HepG2 (cell line): Measurements from ENCODE around the gene ATG4D. TPM values are rescaled to one million over a fixed set of nuclear protein-coding genes. Genes with fewer than 3 reads are reported as not detected.

Experiments
- ATF4 ChIP-seq, 2 experiments: fragments of 450-650 bp in 1 of 2; sonication (generic) in 1 of 2; formaldehyde crosslinking; IDR thresholded peaks; 2 replicates each; pipeline versions ENCODE4 v1.5.0 to v1.8.0; 2020 to 2022; ENCODE audit warnings: mild to moderate bottlenecking in 1 of 2, missing genetic modification reagents in 1 of 2
- HNRNPLL ChIP-seq: fragments of 200-400 bp; formaldehyde crosslinking; IDR thresholded peaks from 2 replicates; pipeline ENCODE4 v1.6.1; 2017; ENCODE audit warnings: mild to moderate bottlenecking, low read depth, low read length; ENCODE audit not compliant: poor library complexity, severe bottlenecking
- KDM6A ChIP-seq: IDR thresholded peaks from 2 replicates; pipeline ENCODE4 v1.6.1; 2016; ENCODE audit warnings: low read depth
- MTERF4 ChIP-seq: sonication (generic); formaldehyde crosslinking; IDR thresholded peaks from 2 replicates; pipeline ENCODE4 v1.8.0; 2023; ENCODE audit warnings: mild to moderate bottlenecking, missing genetic modification reagents
- TP53 ChIP-seq: sonication (generic); formaldehyde crosslinking; conservative IDR thresholded peaks from 2 replicates; pipeline ENCODE4 v1.4.0; 2020; ENCODE audit warnings: missing genetic modification reagents
- ZFY ChIP-seq: sonication (generic); formaldehyde crosslinking; IDR thresholded peaks from 2 replicates; pipeline ENCODE4 v1.4.0; 2020; ENCODE audit warnings: missing genetic modification reagents
- ZNF142 ChIP-seq: sonication (generic); formaldehyde crosslinking; IDR thresholded peaks from 2 replicates; pipeline ENCODE4 v1.4.0; 2020; ENCODE audit warnings: missing genetic modification reagents
- ZNF562 ChIP-seq: sonication (generic); formaldehyde crosslinking; IDR thresholded peaks from 2 replicates; pipeline ENCODE4 v1.8.0; 2022; ENCODE audit warnings: missing genetic modification reagents, borderline replicate concordance
- ZNF766 ChIP-seq: sonication (generic); formaldehyde crosslinking; IDR thresholded peaks from 2 replicates; pipeline ENCODE4 v1.5.0; 2020; ENCODE audit warnings: missing genetic modification reagents, borderline replicate concordance
- polyA plus RNA-seq, 8 experiments: library from polyadenylated mRNA; depleted of rRNA in 3 of 8; stranded (reverse) in 7 of 8; unstranded in 1 of 8; fragments of >200 nt; fragmentation: Illumina TruSeq in 4 of 8; extraction: Trizol in 4 of 8; gene quantifications; 2 replicates each; pipeline versions ENCODE4 v1.2.1 to v1.2.3, GENCODE V29; 2011 to 2016; ENCODE audit warnings: low read depth in 4 of 8, missing spikeins in 1 of 8, mixed read lengths in 1 of 8; ENCODE audit not compliant: insufficient read depth in 1 of 8
- total RNA-seq, 5 experiments: library from RNA; depleted of rRNA; stranded (reverse); fragments of >200 nt; fragmentation: Illumina TruSeq; extraction: Trizol; gene quantifications; 2 replicates each; pipeline ENCODE4 v1.2.3, GENCODE V29; 2016; ENCODE audit warnings: low read depth in 1 of 5
- TF ChIP-seq, protein P1 (sequence below): sonication (generic); formaldehyde crosslinking; conservative IDR thresholded peaks from 2 replicates; pipeline ENCODE4 v1.4.0; 2020; ENCODE audit warnings: missing genetic modification reagents
- TF ChIP-seq, protein P2 (sequence below): fragments of 450-650 bp; IDR thresholded peaks from 2 replicates; pipeline ENCODE4 v1.6.1; 2017; ENCODE audit warnings: mild to moderate bottlenecking
- TF ChIP-seq, protein P3 (sequence below): sonication (generic); formaldehyde crosslinking; IDR thresholded peaks from 2 replicates; pipeline ENCODE4 v1.5.1; 2020; ENCODE audit warnings: mild to moderate bottlenecking, missing genetic modification reagents, moderate library complexity

The ATG4D gene
- total and polyA plus RNA-seq, 2 of the 13 experiments (the other 11 are each of a cell fraction or from before 2014, with no cell fraction given), result 17.8 to 19.0 TPM

DNA sequence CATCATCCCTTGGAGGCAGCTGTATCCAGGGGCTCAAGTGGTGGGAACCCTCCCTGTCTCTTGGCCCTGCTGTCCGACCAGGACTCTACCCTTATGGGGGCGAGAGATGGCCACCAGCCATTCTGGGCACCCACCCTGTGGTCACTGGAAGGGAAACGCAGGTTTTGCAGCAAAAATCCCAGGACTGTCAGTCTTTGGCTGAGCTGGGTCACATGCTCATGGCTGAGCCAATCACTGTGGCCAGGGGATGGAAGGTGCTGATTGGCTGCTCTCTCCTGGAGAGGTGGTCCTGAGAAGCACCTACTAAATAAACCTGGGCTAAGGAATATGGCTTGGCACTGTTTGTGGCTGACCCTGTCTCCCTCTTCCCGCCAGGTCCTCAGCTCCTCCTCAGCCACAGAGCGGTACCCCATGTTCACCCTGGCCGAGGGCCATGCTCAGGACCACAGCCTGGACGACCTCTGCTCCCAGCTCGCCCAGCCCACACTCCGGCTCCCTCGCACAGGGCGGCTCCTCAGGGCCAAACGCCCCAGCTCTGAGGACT, 8.9 kb downstream of the ATG4D start (continued):
- TF ChIP-seq, protein P1, sequence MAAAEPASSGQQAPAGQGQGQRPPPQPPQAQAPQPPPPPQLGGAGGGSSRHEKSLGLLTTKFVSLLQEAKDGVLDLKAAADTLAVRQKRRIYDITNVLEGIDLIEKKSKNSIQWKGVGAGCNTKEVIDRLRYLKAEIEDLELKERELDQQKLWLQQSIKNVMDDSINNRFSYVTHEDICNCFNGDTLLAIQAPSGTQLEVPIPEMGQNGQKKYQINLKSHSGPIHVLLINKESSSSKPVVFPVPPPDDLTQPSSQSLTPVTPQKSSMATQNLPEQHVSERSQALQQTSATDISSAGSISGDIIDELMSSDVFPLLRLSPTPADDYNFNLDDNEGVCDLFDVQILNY, result no peak
- TF ChIP-seq ATF4 (CRISPR knock-in tag; IDR thresholded peaks at IDR 0.05), result no peak
- no peak for TF ChIP-seq ZFY (CRISPR knock-in tag)
- TF ChIP-seq, protein P2, sequence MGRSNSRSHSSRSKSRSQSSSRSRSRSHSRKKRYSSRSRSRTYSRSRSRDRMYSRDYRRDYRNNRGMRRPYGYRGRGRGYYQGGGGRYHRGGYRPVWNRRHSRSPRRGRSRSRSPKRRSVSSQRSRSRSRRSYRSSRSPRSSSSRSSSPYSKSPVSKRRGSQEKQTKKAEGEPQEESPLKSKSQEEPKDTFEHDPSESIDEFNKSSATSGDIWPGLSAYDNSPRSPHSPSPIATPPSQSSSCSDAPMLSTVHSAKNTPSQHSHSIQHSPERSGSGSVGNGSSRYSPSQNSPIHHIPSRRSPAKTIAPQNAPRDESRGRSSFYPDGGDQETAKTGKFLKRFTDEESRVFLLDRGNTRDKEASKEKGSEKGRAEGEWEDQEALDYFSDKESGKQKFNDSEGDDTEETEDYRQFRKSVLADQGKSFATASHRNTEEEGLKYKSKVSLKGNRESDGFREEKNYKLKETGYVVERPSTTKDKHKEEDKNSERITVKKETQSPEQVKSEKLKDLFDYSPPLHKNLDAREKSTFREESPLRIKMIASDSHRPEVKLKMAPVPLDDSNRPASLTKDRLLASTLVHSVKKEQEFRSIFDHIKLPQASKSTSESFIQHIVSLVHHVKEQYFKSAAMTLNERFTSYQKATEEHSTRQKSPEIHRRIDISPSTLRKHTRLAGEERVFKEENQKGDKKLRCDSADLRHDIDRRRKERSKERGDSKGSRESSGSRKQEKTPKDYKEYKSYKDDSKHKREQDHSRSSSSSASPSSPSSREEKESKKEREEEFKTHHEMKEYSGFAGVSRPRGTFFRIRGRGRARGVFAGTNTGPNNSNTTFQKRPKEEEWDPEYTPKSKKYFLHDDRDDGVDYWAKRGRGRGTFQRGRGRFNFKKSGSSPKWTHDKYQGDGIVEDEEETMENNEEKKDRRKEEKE, result no peak
- no peak for TF ChIP-seq MTERF4 (CRISPR knock-in tag)
- TF ChIP-seq KDM6A (CRISPR knock-in tag), result no peak
- TF ChIP-seq ZNF142 (CRISPR knock-in tag), result no peak
- TF ChIP-seq, protein P3, sequence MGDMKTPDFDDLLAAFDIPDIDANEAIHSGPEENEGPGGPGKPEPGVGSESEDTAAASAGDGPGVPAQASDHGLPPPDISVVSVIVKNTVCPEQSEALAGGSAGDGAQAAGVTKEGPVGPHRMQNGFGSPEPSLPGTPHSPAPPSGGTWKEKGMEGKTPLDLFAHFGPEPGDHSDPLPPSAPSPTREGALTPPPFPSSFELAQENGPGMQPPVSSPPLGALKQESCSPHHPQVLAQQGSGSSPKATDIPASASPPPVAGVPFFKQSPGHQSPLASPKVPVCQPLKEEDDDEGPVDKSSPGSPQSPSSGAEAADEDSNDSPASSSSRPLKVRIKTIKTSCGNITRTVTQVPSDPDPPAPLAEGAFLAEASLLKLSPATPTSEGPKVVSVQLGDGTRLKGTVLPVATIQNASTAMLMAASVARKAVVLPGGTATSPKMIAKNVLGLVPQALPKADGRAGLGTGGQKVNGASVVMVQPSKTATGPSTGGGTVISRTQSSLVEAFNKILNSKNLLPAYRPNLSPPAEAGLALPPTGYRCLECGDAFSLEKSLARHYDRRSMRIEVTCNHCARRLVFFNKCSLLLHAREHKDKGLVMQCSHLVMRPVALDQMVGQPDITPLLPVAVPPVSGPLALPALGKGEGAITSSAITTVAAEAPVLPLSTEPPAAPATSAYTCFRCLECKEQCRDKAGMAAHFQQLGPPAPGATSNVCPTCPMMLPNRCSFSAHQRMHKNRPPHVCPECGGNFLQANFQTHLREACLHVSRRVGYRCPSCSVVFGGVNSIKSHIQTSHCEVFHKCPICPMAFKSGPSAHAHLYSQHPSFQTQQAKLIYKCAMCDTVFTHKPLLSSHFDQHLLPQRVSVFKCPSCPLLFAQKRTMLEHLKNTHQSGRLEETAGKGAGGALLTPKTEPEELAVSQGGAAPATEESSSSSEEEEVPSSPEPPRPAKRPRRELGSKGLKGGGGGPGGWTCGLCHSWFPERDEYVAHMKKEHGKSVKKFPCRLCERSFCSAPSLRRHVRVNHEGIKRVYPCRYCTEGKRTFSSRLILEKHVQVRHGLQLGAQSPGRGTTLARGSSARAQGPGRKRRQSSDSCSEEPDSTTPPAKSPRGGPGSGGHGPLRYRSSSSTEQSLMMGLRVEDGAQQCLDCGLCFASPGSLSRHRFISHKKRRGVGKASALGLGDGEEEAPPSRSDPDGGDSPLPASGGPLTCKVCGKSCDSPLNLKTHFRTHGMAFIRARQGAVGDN, result peak; percentile 19; the same call in 1 of the 2 replicates
- no peak for TF ChIP-seq ZNF766 (CRISPR knock-in tag)
- no peak for TF ChIP-seq HNRNPLL
- TF ChIP-seq TP53 (CRISPR knock-in tag), result no peak
- no peak for TF ChIP-seq ZNF562 (CRISPR knock-in tag)
